ENCODE data around the gene PFN2.

Gene PFN2

GRCh38 chr3:149992416-149993058 lies 21.8 kb upstream of the PFN2 start:
- Histone ChIP-seq H3K27me3 (ENCODE audit: control insufficient read depth, low read length) (no peaks in the 10 kb centered on the region), H3K27ac (ENCODE audit: low read depth, low read length) (no peak overlapping the region), H3K4me3 (ENCODE audit: low read length) (no peak overlapping the region), H3K9me2 (replicated peaks; ENCODE audit: control insufficient read depth, low read length) (no peaks in the 10 kb centered on the region), H3K9me3 (ENCODE audit: control insufficient read depth, insufficient read depth, low read length) (peaks cover 8% of the 10 kb centered on the region; the same call in 1 of the 2 replicates), H4K20me1 (ENCODE audit: control insufficient read depth, insufficient read depth, low read depth, low read length) (no peaks in the 10 kb centered on the region), H3F3A (ENCODE audit: control insufficient read depth, insufficient read depth) (no peaks in the 10 kb centered on the region), H3K4me1 (ENCODE audit: control insufficient read depth, low read length) (no peaks in the 10 kb centered on the region), H3K4me2 (ENCODE audit: low read length) (no peak overlapping the region), H3K36me3 (ENCODE audit: control insufficient read depth, low read length) (no peaks in the 10 kb centered on the region), H3K79me2 (ENCODE audit: control insufficient read depth, low read length) (no peaks in the 10 kb centered on the region)
- TF ChIP-seq EZH2phosphoT487 (IDR thresholded peaks at IDR 0.05; ENCODE audit: borderline replicate concordance, low read length): no peak
- TF ChIP-seq, protein P1, sequence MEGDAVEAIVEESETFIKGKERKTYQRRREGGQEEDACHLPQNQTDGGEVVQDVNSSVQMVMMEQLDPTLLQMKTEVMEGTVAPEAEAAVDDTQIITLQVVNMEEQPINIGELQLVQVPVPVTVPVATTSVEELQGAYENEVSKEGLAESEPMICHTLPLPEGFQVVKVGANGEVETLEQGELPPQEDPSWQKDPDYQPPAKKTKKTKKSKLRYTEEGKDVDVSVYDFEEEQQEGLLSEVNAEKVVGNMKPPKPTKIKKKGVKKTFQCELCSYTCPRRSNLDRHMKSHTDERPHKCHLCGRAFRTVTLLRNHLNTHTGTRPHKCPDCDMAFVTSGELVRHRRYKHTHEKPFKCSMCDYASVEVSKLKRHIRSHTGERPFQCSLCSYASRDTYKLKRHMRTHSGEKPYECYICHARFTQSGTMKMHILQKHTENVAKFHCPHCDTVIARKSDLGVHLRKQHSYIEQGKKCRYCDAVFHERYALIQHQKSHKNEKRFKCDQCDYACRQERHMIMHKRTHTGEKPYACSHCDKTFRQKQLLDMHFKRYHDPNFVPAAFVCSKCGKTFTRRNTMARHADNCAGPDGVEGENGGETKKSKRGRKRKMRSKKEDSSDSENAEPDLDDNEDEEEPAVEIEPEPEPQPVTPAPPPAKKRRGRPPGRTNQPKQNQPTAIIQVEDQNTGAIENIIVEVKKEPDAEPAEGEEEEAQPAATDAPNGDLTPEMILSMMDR (IDR thresholded peaks at IDR 0.05; ENCODE audit: low read depth, low read length, poor library complexity, severe bottlenecking): no peak

DNA sequence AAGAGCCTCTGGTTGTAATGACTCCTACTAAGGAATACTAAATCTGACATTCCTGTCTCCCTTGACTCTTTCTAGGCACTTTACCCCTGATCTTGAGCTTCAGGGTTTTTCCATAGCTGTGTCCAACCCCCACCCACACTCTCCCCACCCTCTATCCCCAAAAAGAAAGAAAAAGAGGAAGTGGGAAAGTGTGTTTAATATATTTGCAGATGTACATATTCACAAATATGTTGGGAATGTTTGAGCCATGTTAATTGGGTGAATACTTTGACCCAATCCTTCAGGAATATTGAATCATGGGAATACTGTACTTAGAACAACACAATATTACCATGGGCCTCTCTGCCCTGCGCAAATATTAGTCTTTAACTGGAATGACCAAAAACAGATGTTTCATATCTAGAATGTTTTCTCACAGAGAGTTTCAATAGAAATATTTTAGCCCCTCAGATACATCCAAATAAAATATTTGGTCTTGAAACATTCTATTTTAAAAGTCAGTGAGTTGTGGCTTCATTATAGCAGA lies 19.8 kb upstream of the PFN2 start:
- no peaks in the 10 kb centered on the region for H3K9me2 ChIP-seq (replicated peaks; ENCODE audit: control insufficient read depth, low read length)
- H3K79me2 ChIP-seq (ENCODE audit: control insufficient read depth, low read length): no peaks in the 10 kb centered on the region
- H3K9me3 ChIP-seq (ENCODE audit: control insufficient read depth, insufficient read depth, low read length): peaks cover 8% of the 10 kb centered on the region; the same call in 1 of the 2 replicates
- no peak overlapping the region for H3K27ac ChIP-seq (ENCODE audit: low read depth, low read length)
- no peaks in the 10 kb centered on the region for H3K4me1 ChIP-seq (ENCODE audit: control insufficient read depth, low read length)
- no peak for TF ChIP-seq EZH2phosphoT487 (IDR thresholded peaks at IDR 0.05; ENCODE audit: borderline replicate concordance, low read length)
- TF ChIP-seq, protein P1 (IDR thresholded peaks at IDR 0.05; ENCODE audit: low read depth, low read length, poor library complexity, severe bottlenecking): no peak
- H3K4me3 ChIP-seq (ENCODE audit: low read length): no peak overlapping the region
- no peaks in the 10 kb centered on the region for H3K36me3 ChIP-seq (ENCODE audit: control insufficient read depth, low read length)
- H4K20me1 ChIP-seq (ENCODE audit: control insufficient read depth, insufficient read depth, low read depth, low read length): no peaks in the 10 kb centered on the region
- no peaks in the 10 kb centered on the region for H3K27me3 ChIP-seq (ENCODE audit: control insufficient read depth, low read length)
- no peaks in the 10 kb centered on the region for H3F3A ChIP-seq (ENCODE audit: control insufficient read depth, insufficient read depth)
- no peak overlapping the region for H3K4me2 ChIP-seq (ENCODE audit: low read length)

DNA sequence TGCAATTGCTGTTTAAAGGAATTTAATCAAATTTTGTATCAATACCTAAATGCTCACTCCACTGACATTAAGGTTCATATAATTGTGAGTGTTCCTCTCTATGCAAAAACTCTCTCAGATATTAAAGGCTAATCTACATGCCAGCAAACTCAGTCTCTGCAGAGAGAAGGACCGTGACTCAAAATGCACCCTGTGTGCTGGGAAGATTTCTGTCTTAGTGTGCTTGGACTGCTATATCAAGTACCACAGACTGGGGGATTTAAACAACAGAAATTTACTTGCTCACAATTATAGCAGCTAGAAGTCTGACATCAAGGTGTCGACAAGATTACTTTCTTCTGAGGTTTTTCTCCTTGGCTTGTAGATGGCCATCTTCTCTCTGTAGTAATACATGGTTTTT lies 18.6 kb upstream of the PFN2 start:
- peaks cover 4% of the 10 kb centered on the region; the same call in 1 of the 2 replicates for H3K9me3 ChIP-seq (ENCODE audit: control insufficient read depth, insufficient read depth, low read length)
- H3K36me3 ChIP-seq (ENCODE audit: control insufficient read depth, low read length): no peaks in the 10 kb centered on the region
- H3K9me2 ChIP-seq (replicated peaks; ENCODE audit: control insufficient read depth, low read length): no peaks in the 10 kb centered on the region
- H3K4me3 ChIP-seq (ENCODE audit: low read length): no peak overlapping the region
- H4K20me1 ChIP-seq (ENCODE audit: control insufficient read depth, insufficient read depth, low read depth, low read length): no peaks in the 10 kb centered on the region
- TF ChIP-seq EZH2phosphoT487 (IDR thresholded peaks at IDR 0.05; ENCODE audit: borderline replicate concordance, low read length): no peak
- TF ChIP-seq, protein P1 (IDR thresholded peaks at IDR 0.05; ENCODE audit: low read depth, low read length, poor library complexity, severe bottlenecking): no peak
- no peak overlapping the region for H3K4me2 ChIP-seq (ENCODE audit: low read length)
- H3K27ac ChIP-seq (ENCODE audit: low read depth, low read length): no peak overlapping the region
- no peaks in the 10 kb centered on the region for H3K27me3 ChIP-seq (ENCODE audit: control insufficient read depth, low read length)
- no peaks in the 10 kb centered on the region for H3K79me2 ChIP-seq (ENCODE audit: control insufficient read depth, low read length)
- no peaks in the 10 kb centered on the region for H3F3A ChIP-seq (ENCODE audit: control insufficient read depth, insufficient read depth)
- no peaks in the 10 kb centered on the region for H3K4me1 ChIP-seq (ENCODE audit: control insufficient read depth, low read length)

Measured in DOHH2 (cell line).